Mucosa of rectum (tissue), 2 donors: ENCODE results near the gene PXDN.
"Not testable (repeated sequence)": the region's sequence is repeated elsewhere in the genome, so short reads cannot be mapped to it uniquely, and the experiment has no call there.

Experiments used
- H3K27ac ChIP-seq, 2 donors: one replicate each; pipeline ENCODE4 v1.7.0; 2013; ENCODE audit warnings: inconsistent platforms in 2 of 2, low read depth in 2 of 2, low read length in 2 of 2
- H3K27me3 ChIP-seq, 2 donors: one replicate each; pipeline ENCODE4 v1.7.0; 2013; ENCODE audit warnings: low read length in 2 of 2; ENCODE audit not compliant: control insufficient read depth in 2 of 2, insufficient read depth in 2 of 2
- H3K36me3 ChIP-seq, 2 donors: one replicate each; pipeline ENCODE4 v1.7.0; 2013; ENCODE audit warnings: low read length in 2 of 2; ENCODE audit not compliant: control insufficient read depth in 2 of 2, insufficient read depth in 2 of 2
- H3K4me1 ChIP-seq, 2 donors: one replicate each; pipeline ENCODE4 v1.7.0; 2013; ENCODE audit warnings: low read length in 2 of 2, mild to moderate bottlenecking in 1 of 2; ENCODE audit not compliant: control insufficient read depth in 2 of 2, insufficient read depth in 2 of 2
- H3K4me3 ChIP-seq, 2 donors: one replicate each; pipeline ENCODE4 v1.7.0; 2013; ENCODE audit warnings: low read length in 2 of 2
- H3K9ac ChIP-seq, 2 donors: one replicate each; pipeline ENCODE4 v1.7.0; 2013; ENCODE audit warnings: low read length in 2 of 2, low read depth in 1 of 2, mild to moderate bottlenecking in 1 of 2
- H3K9me3 ChIP-seq, 2 donors: one replicate each; pipeline ENCODE4 v1.7.0; 2013; ENCODE audit warnings: low read length in 2 of 2; ENCODE audit not compliant: control insufficient read depth in 2 of 2
- donor health status: healthy.
- donor health status: Normal muscosa, but diverticular disease.

The PXDN gene

DNA sequence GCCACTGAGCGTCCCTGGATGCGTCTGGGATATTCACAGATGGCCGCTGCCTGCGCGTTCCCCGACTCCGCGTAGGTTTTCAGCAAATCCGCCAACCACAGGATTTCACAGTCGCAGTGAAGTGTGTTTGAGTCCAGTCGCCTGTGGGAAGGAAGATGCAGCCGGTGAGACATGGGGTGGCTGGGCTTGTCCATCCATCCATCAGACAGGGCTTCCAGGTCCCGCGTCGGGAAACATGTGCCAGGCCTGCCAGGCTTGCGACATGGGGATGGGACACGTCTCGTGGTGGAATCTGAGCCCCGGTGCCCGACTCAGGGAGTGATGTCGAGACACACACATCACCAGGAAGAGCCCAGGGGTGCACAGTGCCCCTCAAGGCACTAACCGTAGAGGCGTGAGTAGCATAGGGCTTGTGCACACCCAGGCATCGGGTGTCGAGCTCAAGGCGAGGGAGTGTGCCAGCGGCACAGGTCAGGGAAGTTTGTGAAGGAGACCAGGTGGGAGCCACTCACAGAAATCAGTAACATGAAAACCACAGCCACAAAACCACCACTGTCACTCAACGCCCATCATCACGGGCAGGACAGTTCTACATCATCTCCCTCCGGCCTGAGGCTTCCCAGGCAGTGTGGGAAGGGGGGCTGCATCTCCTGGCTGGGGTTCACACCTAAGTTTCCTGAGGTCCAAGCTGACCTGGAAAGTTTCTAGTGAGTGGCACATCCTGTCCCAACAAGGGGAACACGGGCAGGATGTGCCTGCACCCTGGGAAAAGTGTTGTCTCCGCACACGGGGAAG, 63.9 kb downstream of the PXDN start:
- H3K27ac ChIP-seq, result no peak overlapping the region
- H3K9ac ChIP-seq, result no peak overlapping the region
- H3K4me1 ChIP-seq, result no peaks in the 10 kb centered on the region
- no peaks in the 10 kb centered on the region for H3K9me3 ChIP-seq
- peaks cover 5 to 6% of the 10 kb centered on the region in 2 donors for H3K36me3 ChIP-seq
- H3K27me3 ChIP-seq, result no peaks in the 10 kb centered on the region
- H3K4me3 ChIP-seq, result no peak overlapping the region

DNA sequence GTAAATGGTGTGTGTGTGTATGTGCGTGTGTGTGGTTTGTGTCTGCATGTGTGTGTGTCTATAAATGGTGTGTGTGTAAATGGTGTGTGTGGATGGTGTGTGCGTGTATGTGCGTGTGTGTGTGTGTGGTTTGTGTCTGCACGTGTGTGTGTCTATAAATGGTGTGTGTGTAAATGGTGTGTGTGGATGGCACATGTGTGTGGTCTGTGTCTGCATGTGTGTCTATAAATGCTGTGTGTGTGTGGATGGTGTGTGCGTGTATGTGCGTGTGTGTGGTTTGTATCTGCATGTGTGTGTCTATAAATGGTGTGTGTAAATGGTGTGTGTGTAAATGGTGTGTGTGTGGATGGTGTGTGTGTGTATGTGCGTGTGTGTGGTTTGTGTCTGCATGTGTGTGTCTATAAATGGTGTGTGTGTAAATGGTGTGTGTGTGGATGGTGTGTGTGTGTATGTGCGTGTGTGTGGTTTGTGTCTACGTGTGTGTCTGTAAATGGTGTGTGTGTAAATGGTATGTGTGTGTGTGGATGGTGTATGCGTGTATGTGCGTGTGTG, 64.8 kb downstream of the PXDN start:
- H3K36me3 ChIP-seq, H3K9me3 ChIP-seq, H3K27me3 ChIP-seq, H3K4me1 ChIP-seq, H3K27ac ChIP-seq, H3K9ac ChIP-seq, H3K4me3 ChIP-seq: not testable (repeated sequence)

DNA sequence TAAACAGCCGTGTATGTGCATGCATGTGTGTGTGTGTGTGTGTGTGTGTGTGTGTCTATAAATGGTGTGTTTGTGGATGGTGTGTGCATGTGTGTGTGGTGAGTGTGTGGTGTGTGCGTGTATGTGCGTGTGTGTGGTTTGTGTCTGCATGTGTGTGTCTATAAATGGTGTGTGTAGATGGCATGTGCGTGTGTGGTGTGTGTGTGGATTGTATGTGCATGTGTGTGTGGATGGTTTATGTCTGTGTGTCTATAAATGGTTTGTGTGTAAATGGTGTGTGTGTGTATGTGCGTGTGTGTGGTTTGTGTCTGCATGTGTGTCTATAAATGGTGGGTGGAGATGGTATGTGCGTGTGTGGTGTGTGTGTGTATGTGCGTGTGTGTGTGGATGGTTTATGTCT, 65.2 kb downstream of the PXDN start:
- H3K9ac ChIP-seq, H3K9me3 ChIP-seq, H3K36me3 ChIP-seq, H3K4me1 ChIP-seq, H3K4me3 ChIP-seq, H3K27me3 ChIP-seq, H3K27ac ChIP-seq: not testable (repeated sequence)

DNA sequence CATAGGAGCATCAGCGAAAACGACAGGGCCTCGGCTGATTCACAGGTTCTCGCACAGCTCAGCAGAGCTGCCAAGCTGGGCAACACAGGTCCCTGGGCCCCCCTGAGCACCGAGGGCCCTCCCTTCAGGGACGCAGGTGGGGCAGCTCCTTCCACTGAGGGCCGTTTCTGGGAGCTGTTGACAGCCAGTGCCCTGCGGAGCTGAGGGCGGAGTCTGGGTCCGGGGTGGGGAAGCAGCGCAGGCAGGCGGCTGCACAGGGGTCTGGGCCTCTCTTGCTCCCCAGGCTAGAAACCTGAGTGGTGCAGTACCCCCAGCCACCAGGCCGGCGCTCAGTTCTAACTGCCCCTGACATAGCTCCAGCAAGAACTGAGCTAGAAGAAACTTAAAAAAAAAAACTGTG, 65.7 kb downstream of the PXDN start:
- no peak overlapping the region for H3K9ac ChIP-seq
- H3K27ac ChIP-seq, result no peak overlapping the region
- H3K9me3 ChIP-seq, result no peaks in the 10 kb centered on the region
- H3K27me3 ChIP-seq, result no peaks in the 10 kb centered on the region
- no peaks in the 10 kb centered on the region for H3K4me1 ChIP-seq
- H3K4me3 ChIP-seq, result no peak overlapping the region
- H3K36me3 ChIP-seq, result peaks cover 5 to 6% of the 10 kb centered on the region in 2 donors

DNA sequence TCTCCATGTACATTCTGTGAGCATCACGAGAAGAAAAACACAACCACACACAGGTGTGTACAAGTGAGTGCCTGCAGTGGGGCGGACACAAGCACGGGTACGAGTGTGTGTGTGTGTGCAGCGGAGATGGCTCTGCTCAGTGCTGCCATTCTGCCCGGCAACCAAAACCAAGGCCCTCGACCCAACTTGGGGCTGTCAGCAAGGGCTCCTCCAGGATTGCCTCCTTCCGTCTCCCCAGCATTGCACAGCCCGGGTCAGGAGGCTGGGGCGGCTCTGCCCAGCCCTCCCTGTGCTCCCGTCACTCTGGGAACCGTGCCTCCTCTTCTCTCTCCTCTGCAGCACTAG, 66.5 kb downstream of the PXDN start:
- Histone ChIP-seq H3K9ac (no peak overlapping the region), H3K27ac (no peak overlapping the region), H3K27me3 (no peaks in the 10 kb centered on the region), H3K4me3 (no peak overlapping the region), H3K4me1 (no peaks in the 10 kb centered on the region), H3K9me3 (no peaks in the 10 kb centered on the region), H3K36me3 (peaks cover 5 to 6% of the 10 kb centered on the region in 2 donors)

DNA sequence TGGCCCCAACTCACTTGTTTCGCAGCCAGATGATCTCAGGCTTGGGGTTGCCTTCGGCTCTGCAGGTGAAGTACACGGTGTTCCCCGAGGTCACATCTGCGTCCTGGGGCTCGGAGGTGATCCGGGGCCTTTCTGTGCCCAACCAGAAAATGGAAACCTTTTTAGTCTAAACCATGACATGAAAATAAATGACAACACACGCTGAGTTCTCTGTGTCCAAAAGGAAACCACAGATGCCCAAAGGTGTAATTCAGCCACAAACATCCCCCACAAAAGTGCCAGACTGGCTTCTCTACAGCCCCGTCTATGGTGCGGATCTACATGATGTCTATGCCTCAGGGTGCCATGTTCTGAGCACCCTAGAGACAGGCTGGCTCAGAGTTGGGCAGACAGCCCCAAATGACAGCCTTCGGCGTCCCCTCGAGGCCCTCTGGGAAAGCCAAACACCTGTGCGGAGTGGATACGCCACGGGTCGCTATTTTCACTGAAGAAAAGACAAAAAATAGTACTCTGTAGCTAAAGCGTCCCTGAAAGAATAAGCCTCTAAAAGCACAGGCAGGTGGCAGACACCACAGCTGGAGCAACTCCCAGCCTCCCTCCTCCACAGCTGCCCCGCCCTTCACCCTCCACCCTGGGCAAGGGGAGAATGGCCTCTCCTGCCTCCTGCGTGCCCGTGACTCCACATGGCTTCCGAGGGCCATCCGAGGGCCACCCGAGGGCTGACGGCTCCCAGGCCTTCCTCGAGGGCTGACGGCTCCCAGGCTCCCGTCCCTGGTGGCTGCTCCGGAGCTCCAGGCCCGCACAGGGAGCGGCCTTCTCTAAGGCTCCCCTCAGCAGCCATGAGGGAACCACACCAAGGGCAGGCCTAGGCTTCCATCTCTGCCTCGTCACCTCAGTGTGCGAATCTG, 67.1 kb downstream of the PXDN start:
- H3K4me1 ChIP-seq, result no peaks in the 10 kb centered on the region
- H3K9me3 ChIP-seq, result no peaks in the 10 kb centered on the region
- H3K36me3 ChIP-seq, result peaks cover 5 to 6% of the 10 kb centered on the region in 2 donors
- no peak overlapping the region for H3K4me3 ChIP-seq
- no peak overlapping the region for H3K27ac ChIP-seq
- H3K9ac ChIP-seq, result no peak overlapping the region
- H3K27me3 ChIP-seq, result no peaks in the 10 kb centered on the region

DNA sequence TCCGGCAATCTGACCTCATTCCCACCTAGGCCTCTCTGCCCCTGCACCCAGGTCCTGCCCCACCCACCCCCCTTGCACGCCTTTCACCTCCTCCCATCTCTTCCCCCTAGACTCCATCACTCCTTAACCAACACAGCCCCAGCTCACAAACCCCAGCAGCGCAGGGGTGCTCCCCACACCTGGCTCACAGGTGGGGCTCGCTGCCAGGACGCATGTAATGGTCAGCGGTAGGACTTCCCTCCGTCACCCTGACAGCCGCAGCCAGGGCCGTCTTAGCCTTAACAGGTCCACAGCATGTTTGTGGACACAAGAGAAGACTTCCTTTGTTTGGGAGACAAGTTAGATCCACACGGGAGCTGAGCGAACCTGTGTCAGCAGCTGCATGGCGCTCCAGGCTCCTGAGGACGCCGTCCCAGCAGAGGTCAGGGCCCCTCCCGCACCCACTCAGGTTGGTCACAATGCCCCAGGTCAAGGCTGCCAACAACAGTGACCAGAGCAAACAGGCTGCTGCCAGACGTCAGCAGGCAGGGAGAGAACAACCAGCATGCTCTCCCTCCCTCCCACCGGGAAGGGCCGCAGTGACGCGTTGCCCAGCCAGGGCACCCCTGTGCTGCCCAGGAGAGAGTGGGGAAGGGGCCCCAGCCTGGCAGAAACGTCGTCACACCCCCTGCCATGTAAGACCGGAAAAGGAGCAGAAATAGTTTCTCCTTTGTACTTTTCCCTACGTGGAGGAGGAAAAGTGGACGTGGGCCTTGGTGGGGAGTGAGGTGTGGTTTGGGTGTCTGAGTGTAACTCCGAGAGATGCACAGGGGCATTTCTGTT, 68.0 kb downstream of the PXDN start:
- Histone ChIP-seq H3K27me3 (no peaks in the 10 kb centered on the region), H3K9ac (no peak overlapping the region), H3K4me1 (no peaks in the 10 kb centered on the region), H3K36me3 (peaks cover 5 to 6% of the 10 kb centered on the region in 2 donors), H3K4me3 (no peak overlapping the region), H3K27ac (peak overlapping the region in 1 of 2 donors; percentile 43), H3K9me3 (no peaks in the 10 kb centered on the region)

DNA sequence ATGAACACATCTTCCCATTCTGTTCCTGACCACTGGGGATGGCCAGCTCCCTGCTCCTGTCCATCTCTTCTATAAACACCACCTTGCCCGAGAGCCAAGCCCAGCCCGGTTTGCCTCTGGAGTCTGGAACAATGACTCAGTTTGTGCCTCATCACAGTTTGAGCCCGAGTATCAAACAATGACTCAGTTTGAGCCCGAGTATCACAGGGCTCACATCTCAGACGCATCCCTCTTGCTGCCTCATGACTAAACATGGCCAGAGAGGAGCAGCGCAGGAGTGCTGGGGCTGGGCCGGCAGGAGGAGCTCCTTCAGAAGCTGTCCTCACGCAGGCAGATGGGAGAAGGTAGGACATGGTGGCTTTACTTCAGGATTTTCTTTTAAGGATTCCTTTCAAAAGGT, 68.7 kb downstream of the PXDN start:
- peaks cover 5 to 6% of the 10 kb centered on the region in 2 donors for H3K36me3 ChIP-seq
- no peak overlapping the region for H3K9ac ChIP-seq
- H3K9me3 ChIP-seq, result no peaks in the 10 kb centered on the region
- no peaks in the 10 kb centered on the region for H3K4me1 ChIP-seq
- no peak overlapping the region for H3K4me3 ChIP-seq
- no peak overlapping the region for H3K27ac ChIP-seq
- no peaks in the 10 kb centered on the region for H3K27me3 ChIP-seq

DNA sequence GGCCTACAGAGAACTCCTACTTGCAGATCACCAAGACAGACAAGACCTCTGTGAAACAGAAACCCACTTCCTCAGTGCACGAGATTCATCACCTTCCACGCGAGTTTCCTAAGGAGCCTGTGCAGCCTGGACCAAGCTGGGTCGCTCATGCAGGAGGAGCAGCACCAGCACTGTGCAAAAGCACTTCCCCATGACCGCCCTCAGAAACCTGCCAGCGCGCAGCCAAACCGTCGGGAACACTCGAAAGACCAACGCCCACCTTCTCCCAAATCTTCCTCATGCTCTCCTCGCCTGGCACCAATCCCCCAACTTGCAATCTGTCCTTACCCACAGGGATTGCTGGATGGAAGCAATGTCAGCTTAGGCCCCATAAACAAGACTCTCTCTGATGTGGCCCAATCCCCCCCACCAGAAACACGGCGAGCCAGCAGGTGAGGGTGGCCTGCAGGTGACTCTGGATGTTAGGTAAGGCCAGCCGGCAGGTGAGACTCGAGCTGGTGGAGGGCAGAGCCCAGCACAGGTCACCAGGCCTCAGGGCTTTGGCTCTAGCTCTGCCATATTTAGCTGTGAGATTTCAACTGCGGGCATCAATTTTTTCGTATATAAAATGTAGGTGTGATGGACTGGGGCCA, 69.4 kb downstream of the PXDN start:
- Histone ChIP-seq H3K36me3 (peaks cover 5 to 6% of the 10 kb centered on the region in 2 donors), H3K9me3 (no peaks in the 10 kb centered on the region), H3K9ac (no peak overlapping the region), H3K27ac (no peak overlapping the region), H3K27me3 (no peaks in the 10 kb centered on the region), H3K4me3 (no peak overlapping the region), H3K4me1 (no peaks in the 10 kb centered on the region)
